Calu3 (cell line): Measurements from ENCODE around the gene SNX21. TPM values are rescaled to one million over a fixed set of nuclear protein-coding genes. Genes with fewer than 3 reads are reported as not detected.

Experiments used
- BruUV-seq: library from RNA; stranded (reverse); fragments of 400-500 nt; replicated peaks from 2 replicates; lab custom pipeline; 2021; lab: Mats Ljungman, UMichigan
- CTCF ChIA-PET: fragments of 300-600 bp; sonication (Branson Sonifier 250); formaldehyde crosslinking; loops from one replicate; lab custom pipeline; 2022; ENCODE audit warnings: antibody characterized with exemption; lab: Charles Lee
- DNase-seq: peaks from one replicate; pipeline ENCODE4 v3.0.0; 2022
- H3K27ac Mint-ChIP-seq: one replicate; pipeline ENCODE4 v1.8.0; 2022; ENCODE audit warnings: mixed read lengths; ENCODE audit not compliant: unreplicated experiment
- H3K27me3 Mint-ChIP-seq: one replicate; pipeline ENCODE4 v1.8.0; 2022; ENCODE audit warnings: mixed read lengths; ENCODE audit not compliant: unreplicated experiment
- H3K36me3 Mint-ChIP-seq: one replicate; pipeline ENCODE4 v1.8.0; 2022; ENCODE audit warnings: mild to moderate bottlenecking, moderate library complexity, mixed read lengths; ENCODE audit not compliant: insufficient read depth, unreplicated experiment
- H3K4me1 Mint-ChIP-seq: one replicate; pipeline ENCODE4 v1.8.0; 2022; ENCODE audit warnings: mild to moderate bottlenecking, low read depth, mixed read lengths; ENCODE audit not compliant: unreplicated experiment
- H3K4me3 Mint-ChIP-seq: one replicate; pipeline ENCODE4 v1.8.0; 2022; ENCODE audit warnings: mild to moderate bottlenecking, low read depth, moderate library complexity, mixed read lengths; ENCODE audit not compliant: unreplicated experiment
- H3K9me3 Mint-ChIP-seq: one replicate; pipeline ENCODE4 v1.8.0; 2022; ENCODE audit warnings: low read depth, mixed read lengths; ENCODE audit not compliant: unreplicated experiment
- intact Hi-C: fragments of 100-400 bp; cut with micrococcal nuclease; formaldehyde crosslinking; loops from one replicate; pipeline ENCODE4 v1.10.0; 2022; ENCODE audit not compliant: unreplicated experiment
- total RNA-seq: library from RNA; stranded (reverse); gene quantifications from 2 replicates; pipeline ENCODE4 v1.2.3, GENCODE V29; 2022
- TF ChIP-seq, protein P1 (sequence below): fragments of 200-600 bp; IDR thresholded peaks from one replicate; pipeline ENCODE4 v1.8.0; 2022; ENCODE audit warnings: antibody characterized with exemption; ENCODE audit not compliant: unreplicated experiment

SNX21 gene
- total RNA-seq, 1 experiment from 2014 or later = 8.7 TPM

DNA sequence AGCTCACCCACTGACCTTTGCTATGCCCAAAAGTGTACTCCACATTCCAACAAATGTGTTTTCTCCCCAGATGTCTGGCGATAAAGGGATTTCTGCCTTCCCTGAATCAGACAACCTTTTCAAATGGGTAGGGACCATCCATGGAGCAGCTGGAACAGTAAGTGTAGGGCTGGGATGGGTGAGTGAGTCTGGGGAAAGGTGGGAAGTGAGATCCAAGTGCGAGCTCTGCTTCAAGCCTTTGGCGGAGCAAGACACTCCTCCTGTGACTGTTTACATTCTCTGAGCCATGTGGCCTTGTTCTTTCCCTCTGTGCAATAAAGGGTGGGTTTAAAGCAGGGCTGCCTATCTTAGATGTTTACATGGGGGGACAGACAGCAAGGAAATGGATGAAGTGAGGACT lies 19.3 kb upstream of the SNX21 start:
- no peaks in the 10 kb centered on the region for H3K27me3 Mint-ChIP-seq
- H3K27ac Mint-ChIP-seq = no peak overlapping the region
- no peaks in the 10 kb centered on the region for H3K9me3 Mint-ChIP-seq
- no peak for DNase-seq
- TF ChIP-seq, protein P1, sequence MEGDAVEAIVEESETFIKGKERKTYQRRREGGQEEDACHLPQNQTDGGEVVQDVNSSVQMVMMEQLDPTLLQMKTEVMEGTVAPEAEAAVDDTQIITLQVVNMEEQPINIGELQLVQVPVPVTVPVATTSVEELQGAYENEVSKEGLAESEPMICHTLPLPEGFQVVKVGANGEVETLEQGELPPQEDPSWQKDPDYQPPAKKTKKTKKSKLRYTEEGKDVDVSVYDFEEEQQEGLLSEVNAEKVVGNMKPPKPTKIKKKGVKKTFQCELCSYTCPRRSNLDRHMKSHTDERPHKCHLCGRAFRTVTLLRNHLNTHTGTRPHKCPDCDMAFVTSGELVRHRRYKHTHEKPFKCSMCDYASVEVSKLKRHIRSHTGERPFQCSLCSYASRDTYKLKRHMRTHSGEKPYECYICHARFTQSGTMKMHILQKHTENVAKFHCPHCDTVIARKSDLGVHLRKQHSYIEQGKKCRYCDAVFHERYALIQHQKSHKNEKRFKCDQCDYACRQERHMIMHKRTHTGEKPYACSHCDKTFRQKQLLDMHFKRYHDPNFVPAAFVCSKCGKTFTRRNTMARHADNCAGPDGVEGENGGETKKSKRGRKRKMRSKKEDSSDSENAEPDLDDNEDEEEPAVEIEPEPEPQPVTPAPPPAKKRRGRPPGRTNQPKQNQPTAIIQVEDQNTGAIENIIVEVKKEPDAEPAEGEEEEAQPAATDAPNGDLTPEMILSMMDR = no peak
- CTCF ChIA-PET = interaction anchor here (1.6 kb wide), 1 partner anchor 9 kb away, joined by 3 read pairs; no protein-coding TSS in a partner anchor
- peak overlapping the region; percentile 100 for H3K4me3 Mint-ChIP-seq
- intact Hi-C loops = no loop called here
- BruUV-seq = no TSS peak
- H3K36me3 Mint-ChIP-seq = peaks cover 68% of the 10 kb centered on the region
- H3K4me1 Mint-ChIP-seq = peaks cover 56% of the 10 kb centered on the region

DNA sequence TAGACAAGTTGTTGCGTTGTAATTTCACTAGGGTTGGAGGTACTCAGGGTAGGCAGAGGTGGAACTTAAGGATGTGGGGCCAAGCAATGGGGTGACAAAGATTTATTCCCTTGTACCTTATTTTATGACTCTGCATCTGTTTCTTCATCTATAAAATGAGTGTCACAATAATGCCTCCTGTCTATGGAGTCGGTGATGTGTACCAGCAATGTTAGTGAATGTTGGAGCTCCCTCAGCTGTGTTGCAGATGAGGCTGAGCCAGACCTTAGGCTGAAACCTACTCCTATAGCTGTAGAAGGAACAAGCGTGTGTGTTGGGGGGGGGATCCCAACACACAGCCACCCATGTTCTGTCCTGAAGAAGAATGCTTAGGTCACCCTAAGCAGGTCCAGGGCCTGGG lies 16.6 kb upstream of the SNX21 start:
- TF ChIP-seq, protein P1 = no peak
- no TSS peak for BruUV-seq
- peaks cover 52% of the 10 kb centered on the region for H3K36me3 Mint-ChIP-seq
- peak overlapping the region; percentile 32 for H3K27ac Mint-ChIP-seq
- H3K4me3 Mint-ChIP-seq = no peak overlapping the region
- peaks cover 53% of the 10 kb centered on the region for H3K4me1 Mint-ChIP-seq
- CTCF ChIA-PET = no interaction called here
- DNase-seq = no peak
- H3K9me3 Mint-ChIP-seq = no peaks in the 10 kb centered on the region
- intact Hi-C loops = no loop called here
- H3K27me3 Mint-ChIP-seq = peaks cover 15% of the 10 kb centered on the region

DNA sequence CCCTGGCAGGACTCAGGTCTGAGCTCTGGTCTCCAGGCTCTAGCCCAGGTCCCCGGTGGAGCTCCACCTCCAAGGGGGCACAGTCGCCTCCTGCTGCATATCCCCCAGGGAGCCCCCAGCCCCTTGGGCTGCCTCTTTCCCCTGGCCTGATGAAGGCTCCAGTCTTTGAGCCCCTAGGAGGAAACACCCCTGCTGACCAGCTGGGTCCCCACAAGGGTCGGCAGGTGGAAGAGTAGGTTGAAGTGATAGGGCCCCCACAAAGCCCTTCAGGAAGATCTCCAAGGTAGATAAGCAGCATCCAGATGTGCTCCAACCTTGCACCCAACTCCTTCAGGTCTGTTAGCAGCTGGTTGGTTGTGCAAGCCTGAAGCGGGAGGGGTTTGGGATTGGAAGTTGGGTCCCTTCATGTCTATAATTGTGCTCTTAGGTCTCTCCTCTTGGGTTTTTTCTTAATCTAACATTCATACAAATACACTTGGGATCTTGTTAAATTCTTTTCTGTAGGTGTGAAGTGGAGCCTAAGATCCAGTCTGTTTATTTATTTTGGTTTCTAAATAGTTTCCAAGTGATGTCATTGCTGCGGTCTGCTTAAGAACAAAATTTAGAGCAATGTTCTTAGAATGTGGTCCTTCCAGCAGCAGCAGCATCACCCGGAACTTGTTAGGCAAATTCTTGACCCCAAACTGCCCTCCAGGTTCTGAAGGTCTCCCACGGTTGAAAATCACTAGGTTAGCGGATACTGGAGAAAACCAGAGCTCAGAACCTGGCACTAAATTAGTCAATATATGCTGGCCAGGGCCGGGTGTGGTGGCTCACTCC lies 16.0 kb upstream of the SNX21 start:
- Mint-ChIP-seq H3K4me1 (peaks cover 53% of the 10 kb centered on the region), H3K9me3 (no peaks in the 10 kb centered on the region), H3K36me3 (peaks cover 47% of the 10 kb centered on the region), H3K4me3 (peak overlapping the region; percentile 35), H3K27me3 (peaks cover 22% of the 10 kb centered on the region), H3K27ac (peak overlapping the region; percentile 86)
- CTCF ChIA-PET = interaction anchor here (0.8 to 1.0 kb wide), 3 partner anchors 29 to 381 kb away, joined by 3 read pairs; no protein-coding TSS in a partner anchor
- TF ChIP-seq, protein P1 = no peak
- peak; percentile 55 for DNase-seq
- no TSS peak for BruUV-seq
- intact Hi-C loops = no loop called here

DNA sequence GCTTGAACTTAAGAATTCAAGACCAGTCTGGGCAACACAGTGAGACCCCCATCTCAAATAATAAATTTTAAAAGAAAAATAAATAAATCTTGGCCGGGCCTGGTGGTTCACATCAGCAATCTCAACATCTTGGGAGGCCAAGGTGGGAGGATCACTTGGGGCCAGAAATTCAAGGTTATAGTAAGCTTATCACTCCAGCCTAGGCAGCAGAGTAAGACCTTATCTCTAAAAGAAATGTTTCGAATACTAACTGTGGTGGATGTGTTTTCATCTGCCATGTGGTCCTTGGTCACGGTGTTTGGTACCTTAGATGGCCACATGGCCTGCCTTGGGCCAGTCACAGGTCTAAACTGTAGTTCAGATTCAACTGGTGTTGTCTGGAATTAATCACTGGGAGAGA lies 15.4 kb upstream of the SNX21 start:
- Mint-ChIP-seq H3K4me3 (peak overlapping the region; percentile 35), H3K9me3 (no peaks in the 10 kb centered on the region), H3K36me3 (peaks cover 45% of the 10 kb centered on the region), H3K4me1 (peaks cover 53% of the 10 kb centered on the region), H3K27ac (peak overlapping the region; percentile 86), H3K27me3 (peaks cover 28% of the 10 kb centered on the region)
- TF ChIP-seq, protein P1 = no peak
- no TSS peak for BruUV-seq
- intact Hi-C loops = no loop called here
- CTCF ChIA-PET = interaction anchor here (0.8 to 1.0 kb wide), 3 partner anchors 29 to 382 kb away, joined by 3 read pairs; no protein-coding TSS in a partner anchor
- DNase-seq = no peak
